Esophagus mucosa (tissue), 1 donor: ENCODE results near the gene TMEM52. TPM values are rescaled to one million over a fixed set of nuclear protein-coding genes. Genes with fewer than 3 reads are reported as not detected.

ENCODE experiments used
- ATAC-seq: fragments of 200-7000 bp; cut with Tn5 transposase; one replicate; pipeline ENCODE4 v1.9.1; 2020
- total RNA-seq: library from RNA; stranded (reverse); gene quantifications from one replicate; pipeline ENCODE4 v1.2.4, GENCODE V29; 2023
- donor health status: DM: yes; HTN: yes; CAD: no.

TMEM52 gene
- total RNA-seq, 1 donor from 2014 or later, result 0.32 TPM

- no peak for ATAC-seq
Measured at GRCh38 chr1:1914101-1914970, 4.7 kb downstream of the TMEM52 start.

DNA sequence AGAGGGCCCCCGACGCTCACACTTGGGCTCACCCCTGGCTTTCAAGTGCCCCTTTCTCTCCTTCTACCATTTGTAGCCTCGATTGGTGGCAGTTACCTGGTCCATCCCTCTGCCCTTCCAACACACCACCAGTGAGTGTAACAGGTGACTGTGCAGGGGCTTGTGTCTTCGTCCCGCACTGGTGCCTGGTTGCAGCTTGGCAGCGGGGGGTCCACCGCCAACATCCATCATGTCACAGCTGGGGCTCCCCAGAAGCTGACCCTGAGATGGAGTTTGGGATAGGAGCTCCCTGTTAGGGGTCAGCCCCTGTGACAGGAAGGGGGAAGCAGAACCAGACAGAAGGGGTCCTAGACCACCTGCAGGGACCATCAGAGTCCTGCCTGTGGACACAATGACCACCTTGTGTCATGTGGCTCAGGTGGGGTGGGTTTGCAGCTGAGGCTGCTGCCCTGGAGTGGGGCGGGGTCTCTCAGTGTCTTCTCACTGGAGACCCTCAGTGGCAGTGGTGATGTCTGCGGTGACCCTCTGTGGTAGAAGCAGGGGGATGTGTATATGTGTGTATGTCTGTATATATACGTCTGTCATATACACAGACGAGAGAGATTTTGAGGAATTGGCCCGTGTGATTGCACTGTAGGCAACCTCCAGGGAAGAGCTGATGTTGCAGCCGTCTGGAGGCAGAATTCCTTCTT lies 7.6 kb downstream of the TMEM52 start:
- ATAC-seq, result no peak

GRCh38 chr1:1910651-1911331 lies 8.3 kb downstream of the TMEM52 start:
- no peak for ATAC-seq

- ATAC-seq, result no peak
Measured at GRCh38 chr1:1910033-1910465, 9.0 kb downstream of the TMEM52 start.

DNA sequence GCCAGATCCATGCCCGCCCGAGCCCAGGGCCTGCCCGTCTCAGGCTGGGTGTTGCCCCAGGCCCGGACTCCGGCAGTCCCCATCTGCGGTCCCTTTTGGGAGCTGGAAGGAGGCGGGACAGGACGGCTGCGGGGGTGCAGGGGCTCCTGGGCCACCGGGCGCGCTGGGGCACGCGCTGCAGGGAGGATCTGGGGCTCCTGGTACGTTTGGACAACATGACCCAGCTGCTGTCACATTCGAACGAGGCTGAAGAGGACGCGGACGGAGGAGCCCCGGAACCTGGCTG lies 10.6 kb downstream of the TMEM52 start:
- ATAC-seq, result peak; percentile 30

- peak; percentile 37 for ATAC-seq
Measured at GRCh38 chr1:1907098-1907736, 11.9 kb downstream of the TMEM52 start.

- ATAC-seq, result peak; percentile 31
Measured at GRCh38 chr1:1906185-1907097, 12.6 kb downstream of the TMEM52 start.

- ATAC-seq, result no peak
Measured at GRCh38 chr1:1903224-1903623, 15.9 kb downstream of the TMEM52 start.

GRCh38 chr1:1901641-1902294 lies 17.3 kb downstream of the TMEM52 start:
- no peak for ATAC-seq

DNA sequence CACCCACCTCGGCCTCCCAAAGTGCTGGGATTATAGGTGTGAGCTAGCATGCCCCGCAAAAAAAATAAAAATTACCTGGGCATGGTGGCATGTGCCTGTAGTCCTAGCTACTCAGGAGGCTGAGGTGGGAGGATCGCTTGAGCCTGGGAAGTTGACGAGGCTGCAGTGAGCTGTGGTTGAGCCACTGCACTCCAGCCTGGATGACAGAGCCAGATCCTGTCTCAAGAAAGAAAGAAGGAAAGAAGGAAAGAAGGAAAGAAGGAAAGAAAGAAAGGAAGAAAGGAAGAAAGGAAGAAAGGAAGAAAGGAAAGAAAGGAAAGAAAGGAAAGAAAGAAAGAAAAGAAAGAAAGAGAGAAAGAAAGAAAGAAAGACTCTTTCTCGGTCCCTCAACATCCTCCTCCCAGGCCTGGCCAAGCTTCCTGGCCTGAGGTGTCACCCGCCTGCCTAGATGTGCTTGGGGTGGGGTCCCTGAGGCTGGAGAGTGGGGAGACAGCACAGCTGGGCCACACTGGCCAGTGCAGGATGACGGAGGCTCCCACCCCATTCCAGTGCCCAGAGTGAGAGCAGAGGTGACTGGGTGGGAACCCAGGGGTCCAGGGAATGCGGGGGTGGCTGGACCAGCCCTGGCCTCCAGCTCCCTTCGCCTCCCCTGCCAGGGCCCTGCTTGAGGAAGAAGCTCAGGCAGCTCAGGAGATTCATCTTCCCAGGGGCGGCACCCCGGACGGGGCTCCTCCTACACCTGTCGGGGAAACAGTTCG lies 18.0 kb downstream of the TMEM52 start:
- ATAC-seq, result peak; percentile 7

DNA sequence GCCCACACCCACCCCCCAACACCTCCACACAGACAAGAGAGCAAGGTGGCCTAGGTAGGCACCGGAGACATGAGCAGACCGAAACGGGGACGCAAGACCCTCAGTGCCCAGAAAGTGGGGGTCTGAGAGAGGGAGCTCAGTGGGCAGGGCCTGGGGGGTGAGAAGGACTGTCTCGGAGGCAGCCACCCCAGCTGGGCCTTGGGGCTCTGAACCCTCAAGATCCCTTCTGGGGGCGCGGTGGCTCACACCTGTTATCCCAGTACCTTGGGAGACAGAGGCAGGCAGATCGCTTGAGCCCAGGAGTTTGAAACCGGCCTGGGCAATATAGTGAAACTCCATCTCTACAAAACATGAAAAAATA lies 19.1 kb downstream of the TMEM52 start:
- ATAC-seq, result no peak

- ATAC-seq, result peak; percentile 14
Measured at GRCh38 chr1:1899266-1899966, 19.7 kb downstream of the TMEM52 start.

DNA sequence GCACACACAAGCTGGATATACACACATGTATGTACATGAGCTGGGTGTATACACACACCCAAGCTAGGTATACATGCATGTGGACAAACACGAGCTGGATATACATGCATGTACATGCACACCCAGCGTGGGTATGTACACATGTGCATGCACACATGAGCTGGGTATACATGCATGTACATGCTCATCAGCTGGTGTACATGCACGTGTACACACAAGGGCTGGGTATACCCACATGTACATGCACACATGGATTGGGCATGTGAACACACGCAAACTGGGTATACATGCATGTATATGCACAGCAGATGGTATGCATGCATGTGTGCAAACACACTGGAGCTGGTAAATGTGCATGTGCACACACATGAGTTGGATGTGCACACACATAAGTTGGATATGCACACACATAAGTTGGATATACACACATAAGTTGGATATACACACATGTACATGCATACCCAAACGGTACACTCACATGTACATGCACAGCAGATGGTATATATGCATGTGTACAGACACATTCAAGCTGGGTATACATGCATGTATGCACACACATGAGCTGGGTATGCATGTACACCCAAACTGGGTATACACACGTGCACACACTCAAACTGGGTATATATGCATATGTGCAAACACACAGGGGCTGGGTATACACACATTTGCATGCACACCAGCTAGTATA lies 20.7 kb downstream of the TMEM52 start:
- ATAC-seq, result no peak

DNA sequence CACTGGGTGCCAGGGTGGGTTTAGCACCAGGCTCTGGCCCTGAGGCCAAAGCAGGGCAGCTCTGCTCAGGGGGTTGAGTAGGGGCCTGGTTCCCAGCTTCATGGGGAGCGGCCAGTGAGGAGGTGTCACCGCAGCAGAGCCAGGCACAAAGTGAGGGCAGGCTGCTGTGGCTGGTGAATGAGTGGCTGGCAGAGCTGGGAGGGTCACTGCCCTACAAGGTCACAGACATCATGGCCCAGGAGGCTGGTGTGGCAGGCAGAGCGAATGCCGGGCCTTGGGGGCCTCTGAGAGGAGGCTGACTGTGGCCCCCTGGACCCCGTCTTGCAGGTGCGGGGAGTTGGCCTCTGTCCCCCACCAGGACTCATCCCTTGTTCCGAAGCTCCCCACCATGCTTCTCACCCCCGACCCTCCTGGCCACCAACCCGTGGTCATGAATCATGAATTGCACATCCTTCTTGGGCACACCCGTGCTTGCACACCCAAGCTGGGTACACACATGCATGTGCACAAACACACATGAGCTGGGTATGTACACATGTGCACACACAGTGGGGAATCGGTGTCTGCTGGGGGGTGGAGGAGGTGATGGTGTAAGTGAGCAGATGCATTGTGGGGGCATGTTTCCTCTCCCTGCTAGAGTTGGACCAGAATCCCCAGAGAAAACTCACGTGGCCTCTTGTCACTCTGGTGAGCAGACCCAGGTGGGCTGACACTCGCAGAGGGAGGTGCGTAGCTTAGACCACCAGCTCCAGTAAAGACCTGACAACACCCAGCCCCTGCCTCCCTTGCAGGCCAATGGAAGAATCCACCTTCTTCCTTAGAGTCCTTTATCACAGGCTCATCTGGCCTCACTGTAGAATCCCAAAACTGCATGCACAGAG lies 23.4 kb downstream of the TMEM52 start:
- no peak for ATAC-seq

GRCh38 chr1:1895060-1895418 lies 24.0 kb downstream of the TMEM52 start:
- no peak for ATAC-seq

DNA sequence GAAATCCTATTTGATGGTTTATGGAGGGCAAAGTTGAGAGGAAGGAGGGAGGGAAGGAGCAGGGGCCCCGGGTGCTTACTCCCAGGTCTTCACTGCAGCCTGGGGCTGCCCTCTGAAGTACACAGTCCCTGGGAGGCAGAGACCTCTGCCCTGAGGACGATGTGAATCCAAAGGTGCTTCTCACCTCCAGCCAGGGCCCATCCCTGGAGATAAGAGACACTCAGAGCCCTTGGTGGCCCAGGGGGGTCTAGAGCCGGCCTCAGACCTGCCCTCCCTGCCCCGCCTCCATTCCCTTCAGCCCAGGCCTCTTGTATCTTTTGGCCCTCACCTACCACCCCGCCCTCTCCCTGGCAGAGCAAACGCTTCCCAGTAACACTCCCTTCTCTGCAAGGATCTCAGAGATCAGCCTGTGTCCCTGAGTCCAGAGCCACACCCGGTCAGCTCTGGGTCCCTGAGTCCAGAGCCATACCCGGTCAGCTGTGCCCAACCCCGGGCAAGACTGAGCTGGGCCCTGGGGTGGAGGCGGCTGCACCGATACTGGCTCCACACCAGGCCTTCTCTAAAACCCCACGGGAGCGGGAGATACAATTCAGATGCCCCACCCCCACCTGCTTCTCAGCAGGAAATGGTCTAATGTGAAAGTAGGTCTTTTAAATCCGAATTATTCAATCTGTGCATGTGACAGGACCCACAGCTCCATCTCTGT lies 24.6 kb downstream of the TMEM52 start:
- no peak for ATAC-seq

- ATAC-seq, result no peak
Measured at GRCh38 chr1:1893997-1894353, 25.1 kb downstream of the TMEM52 start.
